ENCODE measurements around the gene COBL.

COBL gene

GRCh38 chr7:50973814-50974213 lies 342.8 kb downstream of the COBL start:
- H3K4me3 ChIP-seq (replicated peaks; ENCODE audit: low read depth, low read length), result no peak overlapping the region
- no peak for DNase-seq (ENCODE audit: extremely low read depth, low read depth)
- TF ChIP-seq, protein P1, sequence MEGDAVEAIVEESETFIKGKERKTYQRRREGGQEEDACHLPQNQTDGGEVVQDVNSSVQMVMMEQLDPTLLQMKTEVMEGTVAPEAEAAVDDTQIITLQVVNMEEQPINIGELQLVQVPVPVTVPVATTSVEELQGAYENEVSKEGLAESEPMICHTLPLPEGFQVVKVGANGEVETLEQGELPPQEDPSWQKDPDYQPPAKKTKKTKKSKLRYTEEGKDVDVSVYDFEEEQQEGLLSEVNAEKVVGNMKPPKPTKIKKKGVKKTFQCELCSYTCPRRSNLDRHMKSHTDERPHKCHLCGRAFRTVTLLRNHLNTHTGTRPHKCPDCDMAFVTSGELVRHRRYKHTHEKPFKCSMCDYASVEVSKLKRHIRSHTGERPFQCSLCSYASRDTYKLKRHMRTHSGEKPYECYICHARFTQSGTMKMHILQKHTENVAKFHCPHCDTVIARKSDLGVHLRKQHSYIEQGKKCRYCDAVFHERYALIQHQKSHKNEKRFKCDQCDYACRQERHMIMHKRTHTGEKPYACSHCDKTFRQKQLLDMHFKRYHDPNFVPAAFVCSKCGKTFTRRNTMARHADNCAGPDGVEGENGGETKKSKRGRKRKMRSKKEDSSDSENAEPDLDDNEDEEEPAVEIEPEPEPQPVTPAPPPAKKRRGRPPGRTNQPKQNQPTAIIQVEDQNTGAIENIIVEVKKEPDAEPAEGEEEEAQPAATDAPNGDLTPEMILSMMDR (IDR thresholded peaks at IDR 0.05; ENCODE audit: low read depth, low read length, missing control alignments), result no peak

DNA sequence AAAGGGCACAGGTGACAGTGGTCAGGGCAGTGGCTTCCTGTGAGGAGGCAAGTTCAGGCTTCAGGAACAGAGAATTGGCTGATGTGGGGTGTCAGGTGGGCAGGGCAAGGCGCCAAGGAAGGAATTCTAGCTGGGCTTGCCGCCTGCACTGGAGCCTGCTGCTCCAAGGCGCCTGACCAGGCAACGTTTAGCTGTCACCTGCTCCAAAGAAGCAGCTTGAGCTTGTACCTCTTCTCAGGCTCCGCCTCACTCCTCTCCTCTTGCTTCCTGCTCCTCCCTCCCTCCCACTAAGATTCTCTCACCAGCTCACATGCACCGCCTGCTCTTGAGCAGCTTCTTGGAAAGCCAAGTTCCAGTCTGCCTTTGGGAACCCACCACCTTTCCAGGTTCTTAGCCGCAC lies 346.5 kb downstream of the COBL start:
- no peak overlapping the region for H3K4me3 ChIP-seq (replicated peaks; ENCODE audit: low read depth, low read length)
- DNase-seq (ENCODE audit: extremely low read depth, low read depth), result no peak
- TF ChIP-seq, protein P1 (IDR thresholded peaks at IDR 0.05; ENCODE audit: low read depth, low read length, missing control alignments), result no peak

Data from HFF-Myc (cell line).